ENCODE data around the gene DNM2.

DNA sequence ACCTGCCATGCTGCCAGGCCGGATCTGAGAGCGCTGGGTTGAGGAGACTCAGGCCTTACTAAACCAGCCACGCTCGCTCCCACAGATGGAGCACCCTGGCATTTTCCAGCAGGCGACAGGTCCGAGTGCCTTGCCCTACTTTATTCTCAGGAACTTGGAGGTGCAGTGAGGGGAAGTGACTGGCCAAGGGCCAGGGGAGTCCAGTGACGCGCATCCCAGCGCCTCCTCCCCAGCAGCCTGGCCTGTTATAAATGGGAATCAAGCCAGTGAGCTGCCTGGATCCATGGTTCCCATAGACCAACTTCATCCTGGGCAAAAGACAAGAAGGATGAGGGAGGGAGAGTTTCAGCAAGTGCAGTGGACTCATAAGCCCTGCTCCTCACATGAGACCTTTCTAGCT is 82.6 kb downstream of the DNM2 start:
- no peak for TF ChIP-seq POLR2A (IDR thresholded peaks at IDR 0.05; ENCODE audit: low read depth, low read length)
- no peak for TF ChIP-seq POLR2AphosphoS5 (IDR thresholded peaks at IDR 0.05; ENCODE audit: low read depth, low read length)

All from GM12892 (cell line).